ENCODE results near the gene HTT.
A peak's percentile ranks its signal among the peaks of the same experiment; 100 is the strongest.

The HTT gene

DNA sequence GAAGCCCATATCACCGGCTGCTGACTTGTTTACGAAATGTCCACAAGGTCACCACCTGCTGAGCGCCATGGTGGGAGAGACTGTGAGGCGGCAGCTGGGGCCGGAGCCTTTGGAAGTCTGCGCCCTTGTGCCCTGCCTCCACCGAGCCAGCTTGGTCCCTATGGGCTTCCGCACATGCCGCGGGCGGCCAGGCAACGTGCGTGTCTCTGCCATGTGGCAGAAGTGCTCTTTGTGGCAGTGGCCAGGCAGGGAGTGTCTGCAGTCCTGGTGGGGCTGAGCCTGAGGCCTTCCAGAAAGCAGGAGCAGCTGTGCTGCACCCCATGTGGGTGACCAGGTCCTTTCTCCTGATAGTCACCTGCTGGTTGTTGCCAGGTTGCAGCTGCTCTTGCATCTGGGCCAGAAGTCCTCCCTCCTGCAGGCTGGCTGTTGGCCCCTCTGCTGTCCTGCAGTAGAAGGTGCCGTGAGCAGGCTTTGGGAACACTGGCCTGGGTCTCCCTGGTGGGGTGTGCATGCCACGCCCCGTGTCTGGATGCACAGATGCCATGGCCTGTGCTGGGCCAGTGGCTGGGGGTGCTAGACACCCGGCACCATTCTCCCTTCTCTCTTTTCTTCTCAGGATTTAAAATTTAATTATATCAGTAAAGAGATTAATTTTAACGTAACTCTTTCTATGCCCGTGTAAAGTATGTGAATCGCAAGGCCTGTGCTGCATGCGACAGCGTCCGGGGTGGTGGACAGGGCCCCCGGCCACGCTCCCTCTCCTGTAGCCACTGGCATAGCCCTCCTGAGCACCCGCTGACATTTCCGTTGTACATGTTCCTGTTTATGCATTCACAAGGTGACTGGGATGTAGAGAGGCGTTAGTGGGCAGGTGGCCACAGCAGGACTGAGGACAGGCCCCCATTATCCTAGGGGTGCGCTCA is 165.8 kb downstream of the HTT start:
- DNase-seq, result peak; percentile 52 to 84

DNA sequence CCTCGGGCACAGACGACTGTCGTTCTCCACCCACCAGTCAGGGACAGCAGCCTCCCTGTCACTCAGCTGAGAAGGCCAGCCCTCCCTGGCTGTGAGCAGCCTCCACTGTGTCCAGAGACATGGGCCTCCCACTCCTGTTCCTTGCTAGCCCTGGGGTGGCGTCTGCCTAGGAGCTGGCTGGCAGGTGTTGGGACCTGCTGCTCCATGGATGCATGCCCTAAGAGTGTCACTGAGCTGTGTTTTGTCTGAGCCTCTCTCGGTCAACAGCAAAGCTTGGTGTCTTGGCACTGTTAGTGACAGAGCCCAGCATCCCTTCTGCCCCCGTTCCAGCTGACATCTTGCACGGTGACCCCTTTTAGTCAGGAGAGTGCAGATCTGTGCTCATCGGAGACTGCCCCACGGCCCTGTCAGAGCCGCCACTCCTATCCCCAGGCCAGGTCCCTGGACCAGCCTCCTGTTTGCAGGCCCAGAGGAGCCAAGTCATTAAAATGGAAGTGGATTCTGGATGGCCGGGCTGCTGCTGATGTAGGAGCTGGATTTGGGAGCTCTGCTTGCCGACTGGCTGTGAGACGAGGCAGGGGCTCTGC is 166.5 kb downstream of the HTT start:
- no peak for DNase-seq

DNA sequence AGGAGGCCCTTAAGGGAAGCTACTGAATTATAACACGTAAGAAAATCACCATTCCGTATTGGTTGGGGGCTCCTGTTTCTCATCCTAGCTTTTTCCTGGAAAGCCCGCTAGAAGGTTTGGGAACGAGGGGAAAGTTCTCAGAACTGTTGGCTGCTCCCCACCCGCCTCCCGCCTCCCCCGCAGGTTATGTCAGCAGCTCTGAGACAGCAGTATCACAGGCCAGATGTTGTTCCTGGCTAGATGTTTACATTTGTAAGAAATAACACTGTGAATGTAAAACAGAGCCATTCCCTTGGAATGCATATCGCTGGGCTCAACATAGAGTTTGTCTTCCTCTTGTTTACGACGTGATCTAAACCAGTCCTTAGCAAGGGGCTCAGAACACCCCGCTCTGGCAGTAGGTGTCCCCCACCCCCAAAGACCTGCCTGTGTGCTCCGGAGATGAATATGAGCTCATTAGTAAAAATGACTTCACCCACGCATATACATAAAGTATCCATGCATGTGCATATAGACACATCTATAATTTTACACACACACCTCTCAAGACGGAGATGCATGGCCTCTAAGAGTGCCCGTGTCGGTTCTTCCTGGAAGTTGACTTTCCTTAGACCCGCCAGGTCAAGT is 167.5 kb downstream of the HTT start:
- DNase-seq, result no peak

DNA sequence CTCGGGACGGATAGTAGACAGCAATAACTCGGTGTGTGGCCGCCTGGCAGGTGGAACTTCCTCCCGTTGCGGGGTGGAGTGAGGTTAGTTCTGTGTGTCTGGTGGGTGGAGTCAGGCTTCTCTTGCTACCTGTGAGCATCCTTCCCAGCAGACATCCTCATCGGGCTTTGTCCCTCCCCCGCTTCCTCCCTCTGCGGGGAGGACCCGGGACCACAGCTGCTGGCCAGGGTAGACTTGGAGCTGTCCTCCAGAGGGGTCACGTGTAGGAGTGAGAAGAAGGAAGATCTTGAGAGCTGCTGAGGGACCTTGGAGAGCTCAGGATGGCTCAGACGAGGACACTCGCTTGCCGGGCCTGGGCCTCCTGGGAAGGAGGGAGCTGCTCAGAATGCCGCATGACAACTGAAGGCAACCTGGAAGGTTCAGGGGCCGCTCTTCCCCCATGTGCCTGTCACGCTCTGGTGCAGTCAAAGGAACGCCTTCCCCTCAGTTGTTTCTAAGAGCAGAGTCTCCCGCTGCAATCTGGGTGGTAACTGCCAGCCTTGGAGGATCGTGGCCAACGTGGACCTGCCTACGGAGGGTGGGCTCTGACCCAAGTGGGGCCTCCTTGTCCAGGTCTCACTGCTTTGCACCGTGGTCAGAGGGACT is 168.8 kb downstream of the HTT start:
- no peak for DNase-seq

DNA sequence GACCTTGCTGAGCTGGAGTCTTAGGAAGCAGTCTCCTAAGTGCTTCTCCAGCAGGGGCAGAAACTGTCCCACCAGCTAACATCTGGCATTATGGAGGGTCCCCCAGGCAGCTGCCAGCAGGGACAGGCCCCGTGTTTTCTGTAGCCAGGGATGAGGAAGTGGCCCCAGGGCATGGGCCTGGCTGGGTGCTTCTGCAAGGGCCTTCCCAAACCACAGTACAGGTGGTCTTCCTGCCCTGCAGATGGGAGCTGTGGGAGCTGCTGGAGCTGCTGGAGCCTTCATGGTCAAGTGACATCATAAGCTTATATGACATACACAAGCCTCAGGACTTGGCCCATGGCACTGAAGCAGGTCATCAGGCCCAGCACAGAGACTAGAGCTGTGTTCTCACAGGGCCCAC is 169.5 kb downstream of the HTT start:
- DNase-seq, result no peak

DNA sequence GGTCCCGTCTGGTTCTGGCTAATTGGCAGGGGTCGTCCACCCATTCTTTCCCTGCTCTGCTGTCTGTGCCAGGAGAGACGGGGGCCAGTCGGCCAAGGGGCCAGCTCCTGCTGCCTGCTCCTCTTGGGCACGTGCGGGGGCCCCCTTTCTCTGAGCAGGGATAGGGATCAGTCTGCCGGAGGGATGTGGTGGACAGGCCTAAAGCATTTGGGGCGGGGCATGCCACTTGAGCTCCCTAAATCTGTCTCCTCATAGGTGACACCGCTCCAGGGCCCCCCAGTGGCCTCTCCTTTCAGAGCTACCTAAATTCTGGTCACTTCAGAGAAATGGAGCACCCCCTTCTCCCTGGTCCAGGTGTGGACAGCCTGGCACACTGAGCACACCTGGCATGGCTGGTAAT is 170.3 kb downstream of the HTT start:
- no peak for DNase-seq

DNA sequence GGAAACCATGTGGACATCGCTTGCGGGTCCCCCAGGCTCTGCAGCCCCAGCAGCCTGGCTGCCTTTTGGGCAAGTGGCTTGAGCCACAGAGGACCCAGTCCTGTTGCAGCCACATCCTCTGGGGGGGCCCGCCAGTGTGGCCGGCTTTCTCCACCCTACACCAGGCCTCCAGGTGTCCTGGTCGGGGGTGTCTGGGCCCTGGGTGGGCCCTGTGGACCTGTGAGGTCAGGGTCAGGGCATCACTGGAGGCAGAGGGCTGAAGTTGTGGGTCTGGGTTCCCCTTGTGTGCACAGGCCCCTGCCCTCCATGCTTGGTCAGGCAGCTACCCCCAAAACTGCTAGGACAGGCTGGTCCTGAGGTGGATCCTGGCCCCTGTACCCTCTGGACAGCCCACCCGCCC is 171.2 kb downstream of the HTT start:
- no peak for DNase-seq

DNA sequence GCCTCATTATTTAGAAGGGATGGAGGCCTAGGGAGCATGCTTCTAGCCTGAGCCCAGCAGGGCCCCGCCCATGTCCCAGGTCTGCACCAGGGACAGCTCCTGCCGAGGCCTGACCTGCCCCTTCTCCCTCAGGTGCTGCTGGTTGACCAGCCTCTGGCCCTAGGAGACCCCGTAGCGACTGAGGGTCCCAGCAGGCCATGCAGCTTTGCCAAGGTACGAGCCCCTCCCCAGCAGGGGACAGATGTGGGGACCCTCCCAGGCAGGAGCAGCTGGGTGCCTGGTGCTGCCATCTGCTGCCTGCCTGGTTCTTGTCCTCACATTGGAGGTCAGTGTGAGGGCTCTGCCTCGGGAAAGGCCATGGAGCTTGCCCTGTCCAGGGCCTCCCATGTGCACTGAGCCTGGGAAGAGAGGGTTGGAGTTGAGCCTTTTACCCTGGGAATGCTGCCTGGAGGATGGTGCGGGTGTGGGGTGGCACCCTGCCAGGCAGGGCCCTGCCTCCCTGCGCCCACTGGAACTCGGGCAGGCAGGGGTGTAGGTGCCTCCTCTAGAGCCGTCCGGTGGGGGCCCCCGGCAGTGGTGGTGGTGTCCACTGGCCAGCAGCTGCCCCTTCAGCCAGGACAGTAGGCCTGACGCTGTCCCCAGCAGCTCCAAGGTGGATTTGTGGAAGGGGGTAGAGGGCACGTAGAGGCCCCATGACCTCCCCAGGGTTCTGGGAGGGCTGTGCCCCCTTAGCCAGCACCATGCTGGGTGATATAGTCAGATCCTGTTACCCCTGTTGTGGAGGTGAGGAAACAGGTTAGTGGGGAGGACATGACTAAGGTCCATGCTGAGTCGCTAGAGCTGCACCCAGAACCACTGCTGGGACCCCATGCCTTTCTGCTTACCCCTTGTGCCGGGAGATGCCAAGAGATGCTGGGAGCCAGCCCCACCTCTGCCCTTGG is 172.2 kb downstream of the HTT start:
- no peak for DNase-seq

DNA sequence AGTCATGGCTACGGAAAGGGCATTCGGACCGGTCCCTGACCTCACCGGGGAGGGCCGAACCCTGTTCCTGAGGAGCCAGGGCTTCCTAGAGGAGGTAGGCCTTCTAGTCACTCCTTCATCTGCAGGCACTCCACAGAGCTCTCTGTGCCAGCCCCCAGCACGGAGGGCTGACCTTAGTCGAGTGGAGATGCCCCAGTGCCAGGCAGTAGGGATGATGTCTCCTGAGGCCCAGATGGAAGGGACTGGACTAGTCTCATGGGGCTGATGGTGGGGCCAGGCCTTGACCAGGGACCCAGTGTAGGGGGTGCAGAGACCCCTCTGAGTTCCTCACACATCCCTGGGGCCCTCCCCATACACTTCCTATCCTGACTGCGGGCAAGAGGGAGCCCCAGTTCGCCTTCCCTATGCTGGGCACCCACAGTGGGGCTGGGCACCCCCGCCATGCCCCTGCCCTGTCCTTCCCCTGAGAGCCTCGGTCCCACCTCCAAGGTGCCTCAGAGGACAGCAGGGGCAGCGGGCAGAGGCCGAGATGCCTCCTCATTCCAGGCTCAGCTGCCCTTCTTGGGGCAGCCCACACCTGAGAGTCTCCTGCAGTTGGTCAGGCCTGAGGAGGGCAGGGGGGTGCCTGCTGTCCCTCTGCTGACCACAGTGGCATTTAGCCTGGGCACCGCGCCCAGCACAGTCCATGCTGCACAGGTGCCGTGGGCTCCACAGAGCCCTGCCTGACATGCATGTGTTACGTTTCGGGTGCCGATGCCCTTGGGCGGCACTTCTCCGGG is 173.1 kb downstream of the HTT start:
- no peak for DNase-seq

DNA sequence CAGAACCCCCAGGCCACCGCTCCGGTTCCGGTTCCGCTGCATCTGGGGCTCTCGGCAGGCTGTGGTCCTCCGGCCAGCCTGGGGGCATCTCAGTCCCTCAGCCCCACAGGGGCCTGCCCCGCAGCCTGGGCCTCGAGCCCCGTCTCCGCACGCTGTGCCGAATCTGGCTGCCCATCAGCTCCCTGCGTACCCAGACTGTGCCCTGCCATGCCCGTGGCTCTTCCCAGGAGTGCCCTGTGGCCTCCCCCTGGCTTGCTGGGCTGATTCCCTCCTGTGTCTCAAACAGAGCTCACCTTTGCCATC is 173.6 kb downstream of the HTT start:
- DNase-seq, result no peak

DNA sequence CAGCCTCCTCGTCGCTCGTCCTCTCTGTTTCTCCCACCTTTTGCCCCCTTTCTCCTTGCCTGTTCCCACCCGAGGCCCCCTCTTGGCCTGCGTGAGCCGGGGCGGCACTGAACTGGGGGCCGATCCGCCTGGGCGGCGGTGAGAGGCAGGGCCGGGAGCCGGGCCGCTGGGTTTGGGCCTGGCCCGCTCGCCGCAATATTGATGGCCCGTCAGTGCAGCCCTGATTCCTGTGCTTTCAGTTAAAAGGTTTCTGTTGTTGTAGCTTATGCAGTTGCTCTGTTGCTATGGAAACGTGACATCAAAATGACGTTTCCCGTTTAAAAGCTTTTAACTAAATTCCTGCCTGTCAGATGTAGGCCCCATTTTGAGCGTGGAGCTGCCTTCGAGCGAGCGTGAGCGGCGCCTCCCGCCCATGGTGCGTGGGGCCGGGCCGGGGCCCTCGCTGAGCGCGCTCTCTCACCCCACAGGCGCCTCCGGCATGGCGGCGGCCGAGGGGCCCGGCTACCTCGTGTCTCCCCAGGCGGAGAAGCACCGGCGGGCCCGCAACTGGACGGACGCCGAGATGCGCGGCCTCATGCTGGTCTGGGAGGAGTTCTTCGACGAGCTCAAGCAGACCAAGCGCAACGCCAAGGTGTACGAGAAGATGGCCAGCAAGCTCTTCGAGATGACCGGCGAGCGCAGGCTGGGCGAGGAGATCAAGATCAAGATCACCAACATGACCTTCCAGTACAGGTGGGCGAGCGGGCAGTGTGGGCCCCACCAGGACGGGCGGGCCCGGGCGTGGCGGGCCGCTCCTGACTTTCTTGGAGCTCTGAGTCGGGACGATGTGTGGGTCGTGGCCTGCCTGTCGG is 174.6 kb downstream of the HTT start, which contains the start of gene MSANTD1:
Gene MSANTD1, plus strand, starts transcription at position 349 of the 851 bp plus-strand sequence. Its CDS starts 64 bp downstream, at position 413.
- no peak for DNase-seq

DNA sequence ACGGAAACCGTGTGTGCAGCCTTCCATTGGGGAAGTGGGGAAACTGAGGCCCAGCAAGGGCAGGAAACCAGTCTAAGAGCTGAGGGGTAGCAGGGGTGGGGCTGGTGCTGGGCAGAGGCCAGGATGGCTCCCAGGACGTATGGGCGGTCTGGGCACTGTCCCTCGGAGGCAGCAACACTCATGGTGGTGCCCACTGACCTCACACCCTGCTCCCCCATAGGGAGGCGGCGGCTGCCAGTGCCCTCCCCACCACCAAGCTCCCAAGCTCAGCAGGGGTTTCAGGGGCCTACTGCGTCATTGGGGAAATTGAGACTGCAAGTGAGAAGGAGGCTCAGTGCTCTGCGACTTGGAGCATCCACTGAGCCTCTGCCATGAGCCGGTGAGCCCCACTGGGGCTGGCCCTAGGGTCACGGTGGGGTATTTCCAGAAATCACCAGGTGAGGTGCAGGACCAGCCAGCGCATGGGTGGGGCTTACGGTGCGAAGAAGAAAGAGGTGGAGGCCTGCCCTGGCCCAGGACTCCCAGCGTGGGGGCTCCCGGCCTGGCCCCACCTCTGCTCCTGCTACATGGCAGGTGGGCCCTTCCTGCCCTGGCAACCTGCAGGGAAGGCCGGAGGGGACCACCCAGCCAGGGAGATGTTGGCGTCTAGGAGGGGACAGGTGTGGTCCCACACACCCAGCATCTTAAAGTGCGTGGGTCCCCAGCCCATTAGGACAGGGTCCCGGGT is 175.4 kb downstream of the HTT start:
- DNase-seq, result no peak

DNA sequence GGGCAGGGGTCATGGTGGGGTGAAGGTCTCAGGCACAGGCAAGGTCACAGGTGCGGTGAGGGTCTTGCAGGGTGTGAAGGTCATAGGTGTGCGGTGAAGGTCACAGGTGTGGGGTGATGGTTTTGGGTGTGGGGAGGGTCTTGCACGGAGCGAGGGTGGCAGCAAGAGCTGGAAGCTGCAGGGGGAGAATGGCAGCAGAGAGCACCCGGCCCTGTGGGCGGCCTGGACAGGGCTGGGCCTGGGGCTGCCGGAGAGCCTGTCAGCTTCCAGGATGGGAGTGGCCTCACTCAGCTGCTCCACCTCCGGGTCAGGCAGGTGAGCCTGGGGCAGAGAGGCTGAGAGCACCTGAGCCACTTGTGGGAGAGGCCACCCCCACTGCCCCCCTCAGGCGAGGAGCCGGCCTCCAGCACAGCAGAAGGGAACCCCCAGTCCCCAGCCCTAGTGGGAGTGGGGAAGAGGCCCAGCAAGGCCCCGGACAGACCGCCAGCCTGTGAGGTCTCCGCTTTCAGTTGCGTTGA is 176.0 kb downstream of the HTT start:
- DNase-seq, result no peak

DNA sequence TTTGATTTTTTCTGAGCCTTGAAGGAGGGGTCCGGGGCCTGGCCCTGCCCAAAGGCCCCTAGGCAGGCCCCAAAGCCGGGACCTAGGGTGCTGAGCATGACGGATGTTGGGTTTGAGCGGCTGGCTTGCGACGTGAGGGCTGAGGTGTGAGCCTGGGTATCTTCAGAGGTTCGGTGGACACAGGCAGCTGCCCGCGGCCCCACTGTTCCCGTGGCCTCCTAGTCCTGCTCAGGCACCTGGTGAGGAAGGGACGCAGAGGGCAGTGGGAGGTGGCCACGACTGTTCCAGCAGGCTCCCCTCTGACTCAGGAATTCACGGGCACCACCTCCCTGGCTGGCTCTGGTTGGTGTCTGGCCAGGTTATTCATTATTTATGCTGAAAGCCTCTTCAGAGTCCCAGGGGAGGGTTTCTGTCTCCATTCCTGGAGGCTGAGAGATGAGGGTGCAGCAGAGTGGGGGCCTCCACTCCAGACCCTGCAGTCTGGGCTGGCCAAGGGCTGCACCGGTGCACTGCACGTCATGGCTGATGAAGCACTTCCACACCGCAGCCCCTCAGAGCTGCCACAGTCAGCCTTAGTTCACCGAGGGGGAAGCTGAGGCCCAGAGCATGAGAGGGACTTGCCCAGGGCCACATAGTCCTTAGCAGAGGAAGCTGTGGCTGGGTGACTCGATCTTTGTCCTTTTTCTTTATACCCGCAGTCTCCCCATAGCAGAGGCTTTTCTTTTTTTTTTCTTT is 176.6 kb downstream of the HTT start:
- DNase-seq, result no peak

DNA sequence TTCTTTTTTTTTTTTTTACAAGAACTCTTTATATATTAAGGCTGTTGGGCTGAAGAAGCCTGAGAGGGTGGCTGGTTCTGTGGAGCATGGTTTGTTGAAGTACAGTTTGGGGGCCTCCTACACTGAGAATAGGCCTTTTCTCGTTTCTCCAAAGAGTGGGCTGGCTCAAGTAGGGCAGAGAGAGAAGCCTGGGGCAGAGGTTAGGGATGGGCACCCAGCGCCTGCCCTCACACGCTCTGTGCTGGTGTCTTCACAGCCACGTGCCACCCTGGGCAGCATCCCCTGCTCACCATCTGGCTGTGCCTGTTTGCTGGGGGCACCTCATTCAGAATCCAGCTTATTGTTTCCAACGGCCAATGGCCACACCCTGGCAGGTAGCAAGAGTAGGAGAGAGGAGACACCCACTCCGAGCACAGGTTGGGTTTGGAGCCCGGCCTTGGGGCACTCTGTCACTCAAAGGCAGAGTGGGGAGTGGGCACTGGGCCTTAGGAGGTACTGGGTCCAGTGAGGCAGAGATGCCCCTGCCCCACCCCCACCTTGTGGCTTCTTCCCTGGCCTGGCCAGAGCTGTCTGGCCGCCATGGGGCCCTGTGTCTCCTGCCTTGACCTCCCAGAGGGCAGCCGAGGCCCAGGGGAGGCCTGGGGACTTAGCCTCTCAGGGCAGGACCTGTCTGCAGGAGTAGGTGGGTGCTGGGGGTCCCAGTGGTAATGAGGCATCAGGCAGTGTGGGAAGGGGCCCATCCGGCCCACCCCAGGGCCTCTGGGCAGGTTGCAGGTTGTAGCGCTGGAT is 177.4 kb downstream of the HTT start:
- DNase-seq, result no peak

DNA sequence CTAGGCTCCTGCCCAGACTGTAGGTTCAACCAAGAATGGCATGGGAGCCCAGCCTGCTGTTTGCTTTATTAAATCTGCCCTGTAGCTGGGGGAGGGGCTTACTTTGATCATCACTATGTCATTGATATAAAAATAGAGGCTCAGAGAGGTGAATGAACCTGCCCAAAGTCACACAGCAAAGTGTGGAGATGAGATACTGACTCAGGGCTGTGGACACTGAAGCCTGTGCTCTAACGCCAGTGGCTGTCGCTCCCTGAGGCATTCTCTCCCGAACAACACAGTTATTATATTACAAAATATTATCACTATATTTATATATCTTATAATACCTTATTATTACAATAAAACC is 178.0 kb downstream of the HTT start:
- no peak for DNase-seq

DNA sequence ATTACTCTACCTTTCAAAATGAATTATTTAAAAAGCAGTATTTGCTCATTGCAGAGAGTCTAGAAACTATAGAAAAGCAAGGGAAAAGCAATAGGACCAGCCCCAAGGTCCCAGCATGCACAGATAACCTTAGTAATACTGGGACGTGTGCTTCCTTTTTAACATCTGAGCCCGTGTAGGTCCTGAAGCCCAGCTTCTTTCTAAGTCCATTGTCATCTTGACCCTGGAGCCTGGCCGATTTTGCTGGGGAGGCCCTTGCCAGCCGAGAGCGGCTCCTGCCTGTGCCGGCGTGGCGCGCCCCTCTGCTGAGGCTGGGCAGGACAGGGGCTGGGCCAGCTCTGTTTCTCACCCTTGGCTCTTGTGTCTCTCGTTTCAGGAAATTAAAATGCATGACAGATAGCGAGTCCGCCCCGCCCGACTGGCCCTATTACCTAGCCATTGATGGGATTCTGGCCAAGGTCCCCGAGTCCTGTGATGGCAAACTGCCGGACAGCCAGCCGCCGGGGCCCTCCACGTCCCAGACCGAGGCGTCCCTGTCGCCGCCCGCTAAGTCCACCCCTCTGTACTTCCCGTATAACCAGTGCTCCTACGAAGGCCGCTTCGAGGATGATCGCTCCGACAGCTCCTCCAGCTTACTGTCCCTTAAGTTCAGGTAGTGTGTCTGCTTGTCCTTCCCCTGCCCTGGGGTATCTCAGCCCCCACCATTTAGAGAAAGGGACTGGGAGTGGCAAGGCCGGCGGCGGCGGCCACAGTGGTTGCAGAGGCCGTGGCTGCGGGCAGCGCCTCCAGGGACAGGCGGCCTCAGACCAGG is 178.6 kb downstream of the HTT start:
- no peak for DNase-seq
